Measurements from ENCODE around the gene KCNIP1. TPM values are rescaled to one million over a fixed set of nuclear protein-coding genes. Genes with fewer than 3 reads are reported as not detected.

The KCNIP1 gene
- total RNA-seq, 2 donors from 2014 or later: 0.52 to 0.99 TPM

DNA sequence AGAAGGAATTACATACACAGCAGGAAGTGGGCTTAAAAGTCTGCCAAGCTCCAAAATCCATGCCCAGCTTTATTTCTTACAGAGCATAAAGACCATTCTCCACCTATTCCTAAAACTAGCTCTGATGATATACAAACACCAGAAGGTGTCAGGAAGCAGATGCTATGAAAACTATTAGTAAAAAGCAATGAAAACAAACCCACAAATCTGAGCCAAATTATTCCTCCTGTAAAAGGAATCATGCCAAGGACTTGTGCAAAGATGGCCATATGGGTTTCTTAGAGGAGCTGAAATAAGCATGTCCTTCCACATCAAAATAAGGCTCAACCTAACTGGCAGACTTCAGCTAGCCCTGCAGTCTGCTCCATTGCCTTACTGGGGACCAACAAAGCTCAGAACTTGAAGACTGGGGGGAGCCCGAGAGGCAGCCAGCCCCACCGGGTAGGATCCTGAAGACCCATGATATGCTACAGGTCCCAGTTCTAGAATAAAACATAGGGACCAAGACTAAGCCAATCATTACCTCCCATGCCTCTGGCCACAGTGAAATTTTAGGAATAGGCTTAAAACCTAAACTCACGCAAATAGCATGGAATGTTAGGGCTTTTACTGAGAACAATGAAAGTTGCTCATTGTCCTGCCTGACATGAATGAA is 236.9 kb downstream of the KCNIP1 start:
- DNase-seq: no peak
- intact Hi-C loops (cut with DNase I): no loop called here
- no peak for ATAC-seq
- Histone ChIP-seq H3K9me3 (no peaks in the 10 kb centered on the region), H3K36me3 (replicated peaks in 1 of 2; ENCODE audit: insufficient read depth in 1 of 2, low read depth in 2 of 2) (no peaks in the 10 kb centered on the region), H3K4me3 (no peak overlapping the region), H3K4me1 (peaks cover 18% of the 10 kb centered on the region), H3K27me3 (no peaks in the 10 kb centered on the region), H3K27ac (no peak overlapping the region)
- TF ChIP-seq CTCF (IDR thresholded peaks at IDR 0.05) (no peak), POLR2A (IDR thresholded peaks at IDR 0.05) (no peak)
- 80 to 82% methylated on average over 3 of the region's 3 CpGs for WGBS, 2 donors

GRCh38 chr5:170741801-170742200 is 238.0 kb downstream of the KCNIP1 start:
- Histone ChIP-seq H3K9me3 (no peaks in the 10 kb centered on the region), H3K27ac (no peak overlapping the region), H3K36me3 (replicated peaks in 1 of 2; ENCODE audit: insufficient read depth in 1 of 2, low read depth in 2 of 2) (no peaks in the 10 kb centered on the region), H3K27me3 (no peaks in the 10 kb centered on the region), H3K4me1 (peaks cover 29% of the 10 kb centered on the region), H3K4me3 (no peak overlapping the region)
- ATAC-seq (no peak), DNase-seq (no peak)
- WGBS, 2 donors: 68 to 75% methylated on average over 8 of the region's 8 CpGs
- TF ChIP-seq POLR2A (IDR thresholded peaks at IDR 0.05) (no peak), CTCF (IDR thresholded peaks at IDR 0.05) (no peak)
- intact Hi-C loops (cut with DNase I): no loop called here

DNA sequence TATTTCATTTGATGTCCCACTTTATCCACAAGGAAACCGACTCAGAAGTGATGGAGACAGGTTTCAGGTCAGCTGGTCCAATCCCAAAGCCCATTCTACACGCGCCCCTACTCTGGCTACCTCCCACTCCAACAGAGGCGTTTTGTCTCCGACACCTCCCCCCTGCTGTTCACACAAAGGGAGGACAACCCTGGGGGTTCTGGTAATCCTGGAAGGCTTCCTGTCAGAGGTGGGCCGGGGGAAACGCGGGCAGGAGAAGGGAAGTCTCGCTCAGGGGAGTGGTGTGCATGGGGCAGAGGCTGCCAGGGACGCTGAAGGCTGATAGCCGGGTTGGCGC is 240.0 kb downstream of the KCNIP1 start:
- intact Hi-C loops (cut with DNase I): no loop called here
- DNase-seq (no peak), ATAC-seq (no peak)
- no peaks in the 10 kb centered on the region for H3K36me3 ChIP-seq (replicated peaks in 1 of 2; ENCODE audit: insufficient read depth in 1 of 2, low read depth in 2 of 2)
- WGBS, 2 donors: 17 to 18% methylated on average over 12 of the region's 12 CpGs
- no peak overlapping the region for H3K4me3 ChIP-seq
- peaks cover 47% of the 10 kb centered on the region for H3K4me1 ChIP-seq
- no peaks in the 10 kb centered on the region for H3K9me3 ChIP-seq
- no peak for TF ChIP-seq POLR2A (IDR thresholded peaks at IDR 0.05)
- H3K27ac ChIP-seq: no peak overlapping the region
- H3K27me3 ChIP-seq: no peaks in the 10 kb centered on the region

GRCh38 chr5:170745481-170746071 is 241.8 kb downstream of the KCNIP1 start:
- no peaks in the 10 kb centered on the region for H3K9me3 ChIP-seq
- H3K36me3 ChIP-seq (replicated peaks in 1 of 2; ENCODE audit: insufficient read depth in 1 of 2, low read depth in 2 of 2): no peaks in the 10 kb centered on the region
- intact Hi-C loops (cut with DNase I): loop anchor here (5.0 kb wide), 1 partner anchor 42 kb away; no protein-coding TSS in a partner anchor
- TF ChIP-seq POLR2A (IDR thresholded peaks at IDR 0.05) (peak in 2 of 3 donors; percentile 52 to 57), CTCF (IDR thresholded peaks at IDR 0.05) (no peak)
- peaks cover 63% of the 10 kb centered on the region for H3K4me1 ChIP-seq
- WGBS, 2 donors: 37 to 38% methylated on average over 2 to 12 of the region's 12 CpGs
- DNase-seq (peak in 3 of 4 donors; percentile 34 to 72 (median 54)), ATAC-seq (peak; percentile 65)
- H3K27me3 ChIP-seq: no peaks in the 10 kb centered on the region
- no peak overlapping the region for H3K4me3 ChIP-seq
- peak overlapping the region in 3 of 4 donors; percentile 47 to 87 (median 71) for H3K27ac ChIP-seq

DNA sequence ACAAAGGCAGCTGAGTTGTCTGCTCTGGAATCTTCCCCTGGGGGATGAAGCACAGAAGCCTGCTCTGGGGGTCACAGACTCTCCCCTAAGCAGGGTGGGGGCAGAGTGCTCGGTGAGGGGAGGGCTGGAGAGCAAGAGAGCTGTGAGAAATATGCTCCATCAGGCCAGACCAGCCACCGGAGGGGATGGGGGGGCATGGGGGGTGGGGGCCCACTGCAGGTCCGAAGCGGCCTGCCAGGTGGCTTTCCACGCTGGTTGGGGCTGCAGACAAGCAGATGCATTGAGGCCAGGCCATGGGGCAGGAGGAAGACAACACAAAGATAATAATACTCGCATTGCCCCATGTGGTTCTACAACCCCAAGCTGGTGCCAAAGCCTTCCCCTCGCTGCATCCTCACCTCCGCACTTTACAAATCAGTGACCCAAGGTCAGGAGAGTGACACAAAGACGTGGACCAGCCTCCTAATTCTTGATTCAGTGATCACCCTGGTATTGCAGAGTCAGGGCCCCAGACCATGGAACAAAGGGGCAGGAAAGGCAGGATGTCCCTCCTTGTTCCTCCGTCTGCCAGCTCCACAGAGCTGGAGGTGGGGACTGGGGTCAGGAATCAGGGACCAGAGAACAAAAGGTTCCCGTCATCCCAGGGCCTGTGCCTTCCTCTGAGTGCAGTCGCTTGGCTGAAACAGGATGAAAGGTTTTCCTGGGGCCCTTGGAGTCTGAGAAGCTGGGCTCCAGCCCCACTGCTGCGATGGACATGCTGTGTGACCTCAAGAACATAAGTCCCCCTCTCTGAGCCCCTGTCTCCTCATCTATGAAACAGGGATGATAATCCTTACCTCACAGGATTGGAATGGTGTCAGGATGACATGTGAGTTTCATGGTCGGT is 242.5 kb downstream of the KCNIP1 start:
- TF ChIP-seq POLR2A (IDR thresholded peaks at IDR 0.05) (no peak), CTCF (IDR thresholded peaks at IDR 0.05) (no peak)
- intact Hi-C loops (cut with DNase I): loop anchor here (5.0 kb wide), 1 partner anchor 41 kb away; no protein-coding TSS in a partner anchor
- Histone ChIP-seq H3K9me3 (no peaks in the 10 kb centered on the region), H3K4me1 (peaks cover 68% of the 10 kb centered on the region), H3K27ac (peak overlapping the region in 3 of 4 donors; percentile 47 to 87 (median 71)), H3K36me3 (replicated peaks in 1 of 2; ENCODE audit: insufficient read depth in 1 of 2, low read depth in 2 of 2) (no peaks in the 10 kb centered on the region), H3K4me3 (no peak overlapping the region), H3K27me3 (no peaks in the 10 kb centered on the region)
- WGBS, 2 donors: 62 to 68% methylated on average over 11 to 14 of the region's 14 CpGs
- ATAC-seq (no peak), DNase-seq (no peak)

Measured in body of pancreas (tissue), 4 donors.